Common myeloid progenitor, CD34-positive (primary cell): ENCODE measurements around the gene AP1S3.
"Not testable (repeated sequence)": the region's sequence is repeated elsewhere in the genome, so short reads cannot be mapped to it uniquely, and the experiment has no call there.

Source experiments
- CTCF ChIA-PET: fragments of 350-600 bp; sonication (Branson Sonifier 250); formaldehyde crosslinking; loops from one replicate; lab custom pipeline; 2021; ENCODE audit warnings: antibody characterized with exemption; lab: Charles Lee
- POLR2A ChIA-PET: fragments of 350-600 bp; sonication (Branson Sonifier 250); formaldehyde crosslinking; loops from one replicate; lab custom pipeline; 2021; ENCODE audit warnings: antibody characterized with exemption; lab: Charles Lee
- DNase-seq, 3 donors: peaks; one replicate each; pipeline versions ENCODE4 v3.0.0 to v3.0.0-alpha.2; 2013
- H3K27ac ChIP-seq, 2 experiments: 1 replicate in 1 of 2; 2 replicates in 1 of 2; pipeline ENCODE4 v1.7.0; 2013; ENCODE audit warnings: inconsistent platforms in 2 of 2, low read length in 2 of 2, mild to moderate bottlenecking in 2 of 2, low read depth in 1 of 2, moderate library complexity in 1 of 2; ENCODE audit not compliant: severe bottlenecking in 2 of 2, insufficient read depth in 1 of 2, poor library complexity in 1 of 2
- H3K27me3 ChIP-seq, 5 experiments: replicated peaks in 2 of 5; 1 replicate in 3 of 5; 2 replicates in 2 of 5; pipeline versions ENCODE4 v1.6.1 to v1.7.0; 2013; ENCODE audit warnings: low read length in 4 of 5, mild to moderate bottlenecking in 2 of 5, moderate library complexity in 2 of 5, inconsistent platforms in 1 of 5; ENCODE audit not compliant: insufficient read depth in 5 of 5, control insufficient read depth in 4 of 5
- H3K36me3 ChIP-seq, 4 experiments: 1 replicate in 2 of 4; 2 replicates in 2 of 4; pipeline versions ENCODE4 v1.6.1 to v1.7.0; 2013; ENCODE audit warnings: low read length in 3 of 4, control low read depth in 1 of 4, mild to moderate bottlenecking in 1 of 4; ENCODE audit not compliant: control insufficient read depth in 4 of 4, insufficient read depth in 4 of 4
- H3K4me1 ChIP-seq, 4 experiments: 1 replicate in 3 of 4; 2 replicates in 1 of 4; pipeline versions ENCODE4 v1.6.1 to v1.7.1; 2013; ENCODE audit warnings: low read length in 3 of 4, mild to moderate bottlenecking in 3 of 4, control low read depth in 1 of 4, inconsistent platforms in 1 of 4, moderate library complexity in 1 of 4; ENCODE audit not compliant: control insufficient read depth in 4 of 4, insufficient read depth in 4 of 4; ENCODE audit errors: control extremely low read depth in 1 of 4
- H3K4me3 ChIP-seq, 7 experiments: 1 replicate in 4 of 7; 2 replicates in 3 of 7; pipeline versions ENCODE4 v1.5.1 to v1.7.0; 2013; ENCODE audit warnings: mild to moderate bottlenecking in 7 of 7, low read length in 6 of 7, moderate library complexity in 6 of 7, inconsistent platforms in 2 of 7, low read depth in 2 of 7, control low read depth in 1 of 7; ENCODE audit not compliant: insufficient read depth in 4 of 7, control insufficient read depth in 1 of 7; ENCODE audit errors: extremely low read depth in 1 of 7
- H3K9me3 ChIP-seq, 5 experiments: 1 replicate in 4 of 5; 2 replicates in 1 of 5; pipeline versions ENCODE4 v1.6.1 to v1.7.1; 2013; ENCODE audit warnings: low read length in 4 of 5, mild to moderate bottlenecking in 2 of 5, inconsistent platforms in 1 of 5, low read depth in 1 of 5, moderate library complexity in 1 of 5; ENCODE audit not compliant: control insufficient read depth in 4 of 5, insufficient read depth in 2 of 5; ENCODE audit errors: control extremely low read depth in 1 of 5
- WGBS: methylation state at CpG from one replicate; pipeline ENCODE4 v1.1.5; 2013; ENCODE audit not compliant: insufficient coverage; 5-methylcytosine and 5-hydroxymethylcytosine counted together

The AP1S3 gene

GRCh38 chr2:223820549-223820948 lies 16.8 kb downstream of the AP1S3 start:
- H3K27me3 ChIP-seq = no peaks in the 10 kb centered on the region
- H3K4me3 ChIP-seq = no peak overlapping the region
- H3K4me1 ChIP-seq = no peaks in the 10 kb centered on the region
- ChIA-PET CTCF (no interaction called here), POLR2A (no interaction called here)
- H3K36me3 ChIP-seq = no peaks in the 10 kb centered on the region
- no peaks in the 10 kb centered on the region for H3K9me3 ChIP-seq
- no peak for DNase-seq
- WGBS = 75% methylated on average over 2 of the region's 2 CpGs
- no peak overlapping the region for H3K27ac ChIP-seq

GRCh38 chr2:223819891-223820290 lies 17.5 kb downstream of the AP1S3 start:
- H3K4me1 ChIP-seq = no peaks in the 10 kb centered on the region
- ChIA-PET POLR2A (no interaction called here), CTCF (interaction anchor here (1.2 kb wide), 1 partner anchor 10 kb away, joined by 3 read pairs; no protein-coding TSS in a partner anchor)
- no peak overlapping the region for H3K4me3 ChIP-seq
- H3K27me3 ChIP-seq = no peaks in the 10 kb centered on the region
- H3K27ac ChIP-seq = no peak overlapping the region
- WGBS = no CpG with 5 or more reads among the region's 3 CpGs
- H3K9me3 ChIP-seq = no peaks in the 10 kb centered on the region
- DNase-seq = no peak
- H3K36me3 ChIP-seq = no peaks in the 10 kb centered on the region

DNA sequence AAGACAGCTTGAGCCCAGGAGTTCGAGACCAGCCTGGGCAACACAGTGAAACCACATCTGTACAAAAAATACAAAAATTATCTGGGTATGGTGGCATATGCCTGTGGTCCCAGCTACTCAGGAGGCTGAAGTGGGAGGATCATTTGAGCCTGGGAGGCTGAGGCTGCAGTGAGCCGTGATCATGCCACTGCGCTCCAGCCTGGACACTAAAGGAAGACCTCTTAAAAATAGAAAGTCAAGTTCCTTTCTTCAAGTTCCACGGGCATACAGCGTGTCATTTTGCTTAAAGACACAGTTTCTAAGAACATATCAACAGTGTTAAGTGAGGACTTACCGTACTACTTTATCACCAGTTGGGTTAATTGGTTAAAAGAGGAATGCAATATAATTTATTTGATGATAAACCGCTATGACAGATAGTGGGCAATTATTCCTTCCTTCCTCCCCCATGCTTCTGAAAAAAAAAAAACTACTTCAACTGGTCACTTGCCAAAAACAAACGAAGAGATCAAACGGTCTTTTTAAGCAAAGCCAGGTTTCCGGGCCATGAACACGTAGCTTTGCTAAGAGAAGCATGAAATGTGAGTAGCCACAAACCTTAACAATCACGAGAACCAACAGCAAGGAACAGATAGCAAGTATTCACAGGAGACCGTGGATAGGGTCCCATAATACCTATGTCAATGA lies 21.4 kb downstream of the AP1S3 start:
- H3K9me3 ChIP-seq = no peaks in the 10 kb centered on the region
- CTCF ChIA-PET = no interaction called here
- POLR2A ChIA-PET = no interaction called here
- H3K4me1 ChIP-seq = no peaks in the 10 kb centered on the region
- no peak overlapping the region for H3K27ac ChIP-seq
- no peak overlapping the region for H3K4me3 ChIP-seq
- no peaks in the 10 kb centered on the region for H3K36me3 ChIP-seq
- H3K27me3 ChIP-seq = no peaks in the 10 kb centered on the region
- no peak for DNase-seq
- 64% methylated on average over 9 of the region's 13 CpGs for WGBS

DNA sequence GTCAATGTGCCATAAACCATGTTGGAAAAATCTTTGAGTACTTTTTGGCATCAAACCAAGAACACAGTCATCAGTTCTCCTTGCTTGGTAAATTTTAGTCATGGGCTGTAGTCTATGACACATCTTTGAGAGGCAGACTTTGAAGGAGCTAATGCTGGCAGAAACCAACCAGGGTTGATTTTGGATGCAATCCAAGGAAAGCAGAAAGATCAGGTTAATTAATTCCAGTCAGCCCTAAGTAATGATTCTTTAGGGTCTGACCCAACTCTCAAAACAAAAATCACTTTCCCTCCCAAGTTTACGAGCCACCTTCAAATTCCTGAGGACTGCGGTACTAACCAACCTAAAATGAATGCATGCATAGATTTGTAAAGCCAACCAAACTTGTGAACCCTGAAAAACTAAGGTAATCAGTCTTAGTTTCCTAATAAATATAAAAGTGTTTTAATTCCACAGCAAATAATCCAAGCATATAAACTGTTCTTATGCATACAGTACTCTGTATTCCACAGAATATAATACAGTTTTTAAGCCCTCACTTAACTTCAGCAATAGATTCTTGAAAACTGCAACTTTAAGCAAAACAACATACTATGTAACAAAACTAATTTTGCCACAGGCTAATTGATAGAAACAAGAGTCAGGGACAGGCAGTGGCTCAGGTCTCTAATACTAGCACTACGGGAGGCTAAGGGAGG lies 22.0 kb downstream of the AP1S3 start:
- ChIA-PET CTCF (no interaction called here), POLR2A (no interaction called here)
- Histone ChIP-seq H3K9me3 (no peaks in the 10 kb centered on the region), H3K4me1 (no peaks in the 10 kb centered on the region), H3K27ac (no peak overlapping the region), H3K4me3 (no peak overlapping the region), H3K27me3 (no peaks in the 10 kb centered on the region), H3K36me3 (no peaks in the 10 kb centered on the region)
- DNase-seq = peak in 2 of 3 donors; percentile 47 to 55
- 100% methylated on average over 3 of the region's 3 CpGs for WGBS

GRCh38 chr2:223814764-223815163 lies 22.6 kb downstream of the AP1S3 start:
- H3K4me1 ChIP-seq, H3K27ac ChIP-seq, POLR2A ChIA-PET, H3K36me3 ChIP-seq, H3K4me3 ChIP-seq, DNase-seq, CTCF ChIA-PET, H3K9me3 ChIP-seq, H3K27me3 ChIP-seq: not testable (repeated sequence)
- WGBS = 100% methylated on average over 2 of the region's 3 CpGs

GRCh38 chr2:223813329-223813728 lies 24.1 kb downstream of the AP1S3 start:
- no peaks in the 10 kb centered on the region for H3K9me3 ChIP-seq
- H3K4me1 ChIP-seq = no peaks in the 10 kb centered on the region
- no peak overlapping the region for H3K4me3 ChIP-seq
- H3K36me3 ChIP-seq = no peaks in the 10 kb centered on the region
- WGBS = no CpG with 5 or more reads among the region's 2 CpGs
- CTCF ChIA-PET = interaction anchor here (1.4 kb wide), 1 partner anchor 27 kb away, joined by 3 read pairs; no protein-coding TSS in a partner anchor
- POLR2A ChIA-PET = no interaction called here
- H3K27me3 ChIP-seq = no peaks in the 10 kb centered on the region
- DNase-seq = no peak
- no peak overlapping the region for H3K27ac ChIP-seq

DNA sequence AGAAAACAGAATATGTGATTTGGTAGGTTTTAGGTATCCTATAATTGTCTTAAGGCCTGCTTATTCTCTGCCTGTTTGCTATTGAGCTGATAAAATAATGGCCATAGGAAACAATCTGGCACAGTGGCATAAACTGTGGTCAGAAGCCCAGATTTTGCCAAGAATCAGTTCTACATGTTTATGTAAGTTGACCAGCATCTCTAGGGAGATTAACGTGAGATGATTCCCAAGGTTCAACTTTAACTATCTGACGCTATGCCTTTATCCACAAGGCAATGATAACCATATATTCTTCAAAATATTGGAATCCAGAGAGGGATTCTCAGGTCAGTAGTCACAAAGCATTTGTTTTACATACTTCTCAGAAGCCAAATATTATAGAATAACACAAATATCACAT lies 25.6 kb downstream of the AP1S3 start:
- CTCF ChIA-PET = no interaction called here
- WGBS = 100% methylated on average over 2 of the region's 2 CpGs
- DNase-seq = no peak

More for the DNA sequence above, 25.6 kb downstream of the AP1S3 start:
- Histone ChIP-seq H3K27me3 (no peaks in the 10 kb centered on the region), H3K36me3 (no peaks in the 10 kb centered on the region), H3K4me1 (no peaks in the 10 kb centered on the region), H3K4me3 (no peak overlapping the region), H3K27ac (no peak overlapping the region), H3K9me3 (no peaks in the 10 kb centered on the region)
- POLR2A ChIA-PET = no interaction called here
